Mesendoderm (in vitro differentiated cells): ENCODE data around the gene PLA2G6.

ENCODE experiments used
- DNase-seq: peaks from one replicate; pipeline ENCODE4 v3.0.0; 2013
- H2AK5ac ChIP-seq: 2 replicates; pipeline ENCODE4 v1.6.1; 2013; ENCODE audit warnings: low read length, inconsistent platforms
- H2BK120ac ChIP-seq: 2 replicates; pipeline ENCODE4 v1.6.1; 2013; ENCODE audit warnings: low read depth, mild to moderate bottlenecking, low read length, moderate library complexity, mixed read lengths
- H2BK15ac ChIP-seq: replicated peaks from 2 replicates; pipeline ENCODE4 v1.6.1; 2013; ENCODE audit warnings: low read depth, mild to moderate bottlenecking, moderate library complexity
- H2BK5ac ChIP-seq: 2 replicates; pipeline ENCODE4 v1.6.1; 2013; ENCODE audit warnings: low read length, inconsistent platforms
- H3K18ac ChIP-seq: 2 replicates; pipeline ENCODE4 v1.6.1; 2013; ENCODE audit warnings: mild to moderate bottlenecking, low read length, mixed read lengths
- H3K23ac ChIP-seq: one replicate; pipeline ENCODE4 v1.6.1; 2013; ENCODE audit warnings: low read length
- H3K27ac ChIP-seq: 2 replicates; pipeline ENCODE4 v1.5.1; 2013; ENCODE audit warnings: low read depth, mild to moderate bottlenecking, inconsistent platforms, low read length, moderate library complexity
- H3K27me3 ChIP-seq: 2 replicates; pipeline ENCODE4 v1.6.1; 2013; ENCODE audit warnings: low read length, control low read depth, mild to moderate bottlenecking, inconsistent platforms; ENCODE audit not compliant: insufficient read depth, poor library complexity
- H3K36me3 ChIP-seq: 2 replicates; pipeline ENCODE4 v1.6.1; 2013; ENCODE audit warnings: low read length, inconsistent platforms; ENCODE audit not compliant: control insufficient read depth, insufficient read depth
- H3K4ac ChIP-seq: one replicate; pipeline ENCODE4 v1.6.1; 2013; ENCODE audit warnings: low read depth, mild to moderate bottlenecking, low read length, moderate library complexity
- H3K4me1 ChIP-seq: 2 replicates; pipeline ENCODE4 v1.6.1; 2013; ENCODE audit warnings: low read depth, low read length, inconsistent platforms; ENCODE audit not compliant: control insufficient read depth
- H3K4me2 ChIP-seq: 2 replicates; pipeline ENCODE4 v1.6.1; 2013; ENCODE audit warnings: low read length
- H3K4me3 ChIP-seq: 2 replicates; pipeline ENCODE4 v1.5.1; 2013; ENCODE audit warnings: mild to moderate bottlenecking, low read length
- H3K56ac ChIP-seq: one replicate; pipeline ENCODE4 v1.6.1; 2013; ENCODE audit warnings: low read length
- H3K79me1 ChIP-seq: 2 replicates; pipeline ENCODE4 v1.6.1; 2013; ENCODE audit warnings: low read length, inconsistent platforms
- H3K79me2 ChIP-seq: 2 replicates; pipeline ENCODE4 v1.6.1; 2013; ENCODE audit warnings: mild to moderate bottlenecking, low read length; ENCODE audit not compliant: control insufficient read depth, insufficient read depth
- H3K9ac ChIP-seq: 2 replicates; pipeline ENCODE4 v1.6.1; 2013; ENCODE audit warnings: low read length, inconsistent platforms
- H4K5ac ChIP-seq: one replicate; pipeline ENCODE4 v1.6.1; 2013; ENCODE audit warnings: low read length
- H4K8ac ChIP-seq: one replicate; pipeline ENCODE4 v1.6.1; 2013; ENCODE audit warnings: low read depth, mild to moderate bottlenecking, control low read depth, low read length, moderate library complexity
- WGBS: extraction: QIAGEN DNeasy Blood & Tissue Kit; methylation state at CpG from one replicate; pipeline ENCODE4 v1.1.7; 2013; ENCODE audit warnings: low lambda C conversion rate, missing lambda C conversion rate; ENCODE audit not compliant: insufficient coverage; ENCODE audit errors: extremely low coverage; 5-methylcytosine and 5-hydroxymethylcytosine counted together

PLA2G6 gene

DNA sequence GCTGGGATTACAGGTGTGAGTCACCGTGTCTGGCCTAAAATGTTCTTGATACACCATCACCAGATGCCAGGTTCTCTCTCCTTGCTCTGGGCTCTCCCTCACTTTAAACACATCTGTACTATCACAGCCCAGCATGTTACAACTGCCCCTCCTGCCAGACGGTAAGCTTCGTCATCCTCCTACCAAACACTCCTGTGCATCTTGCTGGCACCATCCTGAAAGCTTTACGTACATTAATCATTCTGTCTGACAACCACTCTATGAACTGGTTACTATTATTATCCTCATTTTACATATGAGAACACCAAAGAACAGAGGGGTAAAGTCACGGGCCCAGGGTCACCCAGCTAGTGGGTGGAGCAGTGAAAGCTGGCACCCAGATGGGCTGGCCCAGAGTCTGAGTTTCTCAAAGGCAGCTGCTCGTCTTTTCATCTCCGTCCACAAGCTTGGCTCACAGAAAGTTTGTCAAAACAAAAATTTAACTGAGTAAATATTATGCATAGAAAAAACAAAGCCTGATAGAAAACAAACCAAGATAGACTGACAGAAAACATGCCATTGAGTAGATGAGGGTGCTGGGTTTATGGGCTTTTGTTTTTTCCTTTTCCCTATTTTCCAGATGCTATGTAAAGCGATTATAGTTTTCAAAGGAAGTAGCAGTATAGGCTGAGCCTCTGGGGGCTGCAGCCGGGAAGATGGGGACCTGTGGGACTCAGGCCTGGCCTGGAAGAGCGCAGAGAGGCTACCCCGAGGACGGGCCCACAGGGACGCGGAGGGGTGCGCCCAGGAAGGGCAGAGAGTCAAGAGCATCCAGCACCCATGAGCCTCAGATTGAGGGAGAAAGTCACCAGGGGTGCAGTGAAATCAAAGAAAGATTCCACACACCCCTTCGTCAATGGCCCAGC lies 9.5 kb downstream of the PLA2G6 start:
- Histone ChIP-seq H3K4me2 (no peak overlapping the region), H3K36me3 (no peaks in the 10 kb centered on the region), H2BK15ac (no peak overlapping the region), H2AK5ac (no peak overlapping the region), H3K79me1 (no peaks in the 10 kb centered on the region), H3K23ac (no peak overlapping the region), H3K27ac (no peak overlapping the region), H3K18ac (no peak overlapping the region), H3K9ac (no peak overlapping the region), H2BK5ac (no peak overlapping the region), H3K79me2 (no peaks in the 10 kb centered on the region), H3K27me3 (no peaks in the 10 kb centered on the region), H4K8ac (no peak overlapping the region), H3K4ac (no peak overlapping the region), H3K4me1 (no peaks in the 10 kb centered on the region), H3K4me3 (no peak overlapping the region), H2BK120ac (no peak overlapping the region), H3K56ac (no peak overlapping the region), H4K5ac (no peak overlapping the region)
- no peak for DNase-seq
- WGBS = no CpG with 5 or more reads among the region's 16 CpGs

DNA sequence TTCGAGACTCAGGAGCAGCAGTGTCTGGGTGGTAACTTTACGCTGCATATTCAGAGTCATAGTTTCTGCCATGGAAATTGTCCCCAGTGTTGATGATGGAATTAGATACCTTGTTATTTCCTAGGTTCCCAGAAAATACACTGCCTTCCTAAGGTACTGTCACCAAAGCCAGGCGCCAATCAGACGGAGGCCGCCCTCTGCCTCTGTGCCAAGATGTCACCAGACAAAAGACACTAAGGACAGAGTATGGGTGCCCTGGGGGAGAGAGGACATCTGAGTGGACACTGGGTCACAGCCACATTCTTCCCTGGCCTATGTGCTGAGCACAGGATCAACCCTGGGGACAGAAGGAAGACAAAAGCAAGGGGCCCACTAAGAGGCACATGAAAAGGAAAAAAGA lies 11.2 kb downstream of the PLA2G6 start:
- no peaks in the 10 kb centered on the region for H3K36me3 ChIP-seq
- H3K18ac ChIP-seq = no peak overlapping the region
- no peak overlapping the region for H2AK5ac ChIP-seq
- H3K27ac ChIP-seq = no peak overlapping the region
- no peak for DNase-seq
- no peak overlapping the region for H2BK15ac ChIP-seq
- H4K8ac ChIP-seq = no peak overlapping the region
- H3K4me3 ChIP-seq = no peak overlapping the region
- no peak overlapping the region for H3K56ac ChIP-seq
- H3K4me1 ChIP-seq = no peaks in the 10 kb centered on the region
- H3K9ac ChIP-seq = no peak overlapping the region
- H3K79me2 ChIP-seq = no peaks in the 10 kb centered on the region
- H3K27me3 ChIP-seq = no peaks in the 10 kb centered on the region
- no peak overlapping the region for H4K5ac ChIP-seq
- H2BK5ac ChIP-seq = no peak overlapping the region
- no peak overlapping the region for H3K4me2 ChIP-seq
- WGBS = no CpG with 5 or more reads among the region's 5 CpGs
- no peak overlapping the region for H3K4ac ChIP-seq
- no peak overlapping the region for H2BK120ac ChIP-seq
- no peak overlapping the region for H3K23ac ChIP-seq
- H3K79me1 ChIP-seq = no peaks in the 10 kb centered on the region

- H3K27me3 ChIP-seq = no peaks in the 10 kb centered on the region
- DNase-seq = no peak
Observed at GRCh38 chr22:38169116-38169515, 12.5 kb downstream of the PLA2G6 start.

DNA sequence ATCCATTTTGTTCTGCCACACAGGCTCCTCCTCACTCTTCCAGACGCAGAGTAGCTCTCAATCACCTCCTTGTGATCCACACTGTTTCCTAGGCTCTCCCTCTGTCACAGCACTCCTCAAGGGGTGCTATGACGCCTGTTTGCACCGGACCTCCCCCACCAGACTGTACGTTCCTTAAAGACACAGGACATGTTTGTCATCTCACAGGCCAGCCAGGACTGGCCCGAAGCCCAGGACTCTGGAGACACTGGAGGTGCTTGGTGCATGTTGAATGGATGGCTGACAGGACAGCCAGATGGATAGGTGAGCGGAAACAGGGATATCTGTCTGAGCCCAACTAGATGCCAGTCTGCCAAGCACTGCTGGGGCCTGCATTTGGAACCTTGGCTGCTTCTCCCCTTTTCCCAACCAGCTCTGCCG lies 13.6 kb downstream of the PLA2G6 start:
- Histone ChIP-seq H3K4me2 (no peak overlapping the region), H2AK5ac (no peak overlapping the region)

More at GRCh38 chr22:38169116-38169515, 12.5 kb downstream of the PLA2G6 start:
- Histone ChIP-seq H3K18ac (no peak overlapping the region), H3K56ac (no peak overlapping the region), H3K27ac (no peak overlapping the region), H2BK5ac (no peak overlapping the region), H3K79me1 (no peaks in the 10 kb centered on the region), H3K4me2 (no peak overlapping the region), H3K9ac (no peak overlapping the region), H2BK15ac (no peak overlapping the region), H3K4me1 (no peaks in the 10 kb centered on the region), H3K36me3 (no peaks in the 10 kb centered on the region), H4K5ac (no peak overlapping the region), H2BK120ac (no peak overlapping the region), H3K23ac (no peak overlapping the region), H3K79me2 (no peaks in the 10 kb centered on the region), H2AK5ac (no peak overlapping the region), H3K4me3 (no peak overlapping the region), H4K8ac (no peak overlapping the region), H3K4ac (no peak overlapping the region)
- WGBS = no CpG with 5 or more reads among the region's 17 CpGs

DNA sequence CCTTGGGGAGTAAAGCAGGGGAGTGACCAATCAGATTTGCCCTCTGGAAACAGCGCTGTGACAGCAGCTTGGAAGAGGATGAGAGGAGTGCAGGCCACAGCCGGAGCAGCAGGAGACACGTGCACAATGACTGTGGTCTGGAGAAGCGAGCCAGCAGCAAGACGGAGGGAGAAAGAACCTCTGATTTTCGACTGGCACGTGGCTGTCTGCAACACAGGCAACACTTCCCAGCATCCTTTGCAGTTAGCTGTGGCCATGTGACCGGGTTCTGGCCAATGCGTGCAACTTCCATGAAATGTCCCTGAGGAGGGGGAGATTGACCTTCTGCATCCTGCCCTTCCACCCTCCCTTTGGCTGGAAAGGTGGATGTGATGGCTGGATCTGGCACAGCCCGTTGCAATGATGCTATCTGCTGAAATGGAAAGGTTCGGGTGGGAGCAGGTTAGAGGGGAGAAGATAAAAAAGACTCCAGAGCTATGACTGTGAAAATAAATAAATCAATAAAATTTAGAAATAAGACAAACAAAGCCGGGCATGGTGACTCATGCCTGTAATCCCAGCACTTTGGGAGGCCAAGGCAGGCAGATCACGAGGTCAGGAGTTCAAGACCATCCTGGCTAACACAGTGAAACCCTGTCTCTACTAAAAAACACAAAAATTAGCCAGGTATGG lies 15.6 kb downstream of the PLA2G6 start:
- Histone ChIP-seq H3K56ac (no peak overlapping the region), H4K5ac (no peak overlapping the region), H3K79me1 (no peaks in the 10 kb centered on the region), H3K27me3 (no peaks in the 10 kb centered on the region), H3K36me3 (no peaks in the 10 kb centered on the region), H2BK5ac (no peak overlapping the region), H3K4me2 (no peak overlapping the region), H2AK5ac (no peak overlapping the region), H3K18ac (no peak overlapping the region), H3K4me1 (no peaks in the 10 kb centered on the region), H3K27ac (no peak overlapping the region), H3K4me3 (no peak overlapping the region), H4K8ac (no peak overlapping the region), H3K4ac (no peak overlapping the region), H3K79me2 (no peaks in the 10 kb centered on the region), H3K23ac (no peak overlapping the region), H2BK15ac (no peak overlapping the region), H2BK120ac (no peak overlapping the region), H3K9ac (no peak overlapping the region)
- no CpG with 5 or more reads among the region's 13 CpGs for WGBS
- DNase-seq = no peak

More for the DNA sequence above, 13.6 kb downstream of the PLA2G6 start:
- Histone ChIP-seq H3K56ac (no peak overlapping the region), H3K79me2 (no peaks in the 10 kb centered on the region), H3K23ac (no peak overlapping the region), H3K4ac (no peak overlapping the region), H4K8ac (no peak overlapping the region), H2BK15ac (no peak overlapping the region), H4K5ac (no peak overlapping the region), H3K27ac (no peak overlapping the region), H3K36me3 (no peaks in the 10 kb centered on the region), H3K9ac (no peak overlapping the region), H3K27me3 (no peaks in the 10 kb centered on the region), H3K79me1 (no peaks in the 10 kb centered on the region), H2BK120ac (no peak overlapping the region), H3K4me3 (no peak overlapping the region), H3K18ac (no peak overlapping the region), H3K4me1 (no peaks in the 10 kb centered on the region), H2BK5ac (no peak overlapping the region)
- no peak for DNase-seq
- WGBS = no CpG with 5 or more reads among the region's 7 CpGs
